Nephron progenitor cell (in vitro differentiated cells): ENCODE data around the gene KLK15.

ENCODE experiments used
- DNase-seq: peaks from one replicate; pipeline ENCODE4 v3.0.0; 2021
- H3K27ac Mint-ChIP-seq: 2 replicates; pipeline ENCODE4 v1.8.0; 2021; ENCODE audit warnings: mild to moderate bottlenecking, moderate library complexity, mixed read lengths
- H3K27me3 Mint-ChIP-seq: 2 replicates; pipeline ENCODE4 v1.8.0; 2021; ENCODE audit warnings: mild to moderate bottlenecking, low read depth, mixed read lengths; ENCODE audit not compliant: poor library complexity
- H3K36me3 Mint-ChIP-seq: 2 replicates; pipeline ENCODE4 v1.8.0; 2021; ENCODE audit warnings: low read depth, mixed read lengths
- H3K4me1 Mint-ChIP-seq: 2 replicates; pipeline ENCODE4 v1.8.0; 2021; ENCODE audit warnings: mixed read lengths
- H3K4me3 Mint-ChIP-seq: 2 replicates; pipeline ENCODE4 v1.8.0; 2021; ENCODE audit warnings: mild to moderate bottlenecking, moderate library complexity, mixed read lengths
- H3K9me3 Mint-ChIP-seq: 2 replicates; pipeline ENCODE4 v1.8.0; 2021; ENCODE audit warnings: mild to moderate bottlenecking, moderate library complexity, mixed read lengths
- TF ChIP-seq, protein P1 (sequence below): fragments of 200-600 bp; sonication (generic); IDR thresholded peaks from 2 replicates; pipeline ENCODE4 v1.5.0; 2021; ENCODE audit warnings: antibody characterized with exemption

KLK15 gene

DNA sequence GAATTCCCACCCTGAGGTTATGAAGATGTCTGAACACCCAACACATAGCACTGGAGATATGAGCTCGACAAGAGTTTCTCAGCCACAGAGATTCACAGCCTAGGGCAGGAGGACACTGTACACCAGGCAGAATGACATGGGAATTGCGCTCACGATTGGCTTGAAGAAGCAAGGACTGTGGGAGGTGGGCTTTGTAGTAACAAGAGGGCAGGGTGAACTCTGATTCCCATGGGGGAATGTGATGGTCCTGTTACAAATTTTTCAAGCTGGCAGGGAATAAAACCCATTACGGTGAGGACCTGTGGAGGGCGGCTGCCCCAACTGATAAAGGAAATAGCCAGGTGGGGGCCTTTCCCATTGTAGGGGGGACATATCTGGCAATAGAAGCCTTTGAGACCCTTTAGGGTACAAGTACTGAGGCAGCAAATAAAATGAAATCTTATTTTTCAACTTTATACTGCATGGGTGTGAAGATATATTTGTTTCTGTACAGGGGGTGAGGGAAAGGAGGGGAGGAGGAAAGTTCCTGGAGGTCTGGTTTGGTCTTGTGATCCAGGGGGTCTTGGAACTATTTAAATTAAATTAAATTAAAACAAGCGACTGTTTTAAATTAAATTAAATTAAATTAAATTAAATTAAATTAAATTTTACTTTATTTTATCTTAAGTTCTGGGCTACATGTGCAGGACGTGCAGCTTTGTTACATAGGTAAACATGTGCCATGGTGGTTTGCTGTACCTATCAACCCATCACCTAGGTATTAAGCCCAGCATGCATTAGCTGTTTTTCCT, 28.3 kb upstream of the KLK15 start:
- Mint-ChIP-seq H3K9me3 (no peaks in the 10 kb centered on the region), H3K36me3 (no peaks in the 10 kb centered on the region), H3K27me3 (peaks cover 84% of the 10 kb centered on the region), H3K4me1 (peaks cover 6% of the 10 kb centered on the region), H3K27ac (no peak overlapping the region), H3K4me3 (no peak overlapping the region)
- DNase-seq = no peak
- TF ChIP-seq, protein P1, sequence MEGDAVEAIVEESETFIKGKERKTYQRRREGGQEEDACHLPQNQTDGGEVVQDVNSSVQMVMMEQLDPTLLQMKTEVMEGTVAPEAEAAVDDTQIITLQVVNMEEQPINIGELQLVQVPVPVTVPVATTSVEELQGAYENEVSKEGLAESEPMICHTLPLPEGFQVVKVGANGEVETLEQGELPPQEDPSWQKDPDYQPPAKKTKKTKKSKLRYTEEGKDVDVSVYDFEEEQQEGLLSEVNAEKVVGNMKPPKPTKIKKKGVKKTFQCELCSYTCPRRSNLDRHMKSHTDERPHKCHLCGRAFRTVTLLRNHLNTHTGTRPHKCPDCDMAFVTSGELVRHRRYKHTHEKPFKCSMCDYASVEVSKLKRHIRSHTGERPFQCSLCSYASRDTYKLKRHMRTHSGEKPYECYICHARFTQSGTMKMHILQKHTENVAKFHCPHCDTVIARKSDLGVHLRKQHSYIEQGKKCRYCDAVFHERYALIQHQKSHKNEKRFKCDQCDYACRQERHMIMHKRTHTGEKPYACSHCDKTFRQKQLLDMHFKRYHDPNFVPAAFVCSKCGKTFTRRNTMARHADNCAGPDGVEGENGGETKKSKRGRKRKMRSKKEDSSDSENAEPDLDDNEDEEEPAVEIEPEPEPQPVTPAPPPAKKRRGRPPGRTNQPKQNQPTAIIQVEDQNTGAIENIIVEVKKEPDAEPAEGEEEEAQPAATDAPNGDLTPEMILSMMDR = no peak

DNA sequence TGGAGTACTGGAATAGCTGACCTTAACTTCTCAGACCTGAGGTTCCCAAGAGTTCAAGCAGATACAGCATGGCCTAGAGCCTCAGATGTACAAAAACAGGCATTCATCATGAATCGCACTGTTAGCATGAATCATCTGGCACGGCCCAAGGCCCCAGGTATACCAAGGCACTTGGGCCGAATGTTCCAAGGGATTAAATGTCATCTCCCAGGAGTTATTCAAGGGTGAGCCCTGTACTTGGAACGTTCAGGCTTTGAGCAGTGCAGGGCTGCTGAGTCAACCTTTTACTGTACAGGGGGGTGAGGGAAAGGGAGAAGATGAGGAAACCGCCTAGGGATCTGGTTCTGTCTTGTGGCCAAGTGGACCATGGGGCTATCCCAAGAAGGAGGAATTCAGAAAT, 27.6 kb upstream of the KLK15 start:
- Mint-ChIP-seq H3K27me3 (peaks cover 84% of the 10 kb centered on the region), H3K4me1 (peaks cover 6% of the 10 kb centered on the region), H3K27ac (no peak overlapping the region), H3K36me3 (no peaks in the 10 kb centered on the region), H3K9me3 (no peaks in the 10 kb centered on the region), H3K4me3 (no peak overlapping the region)
- no peak for DNase-seq
- TF ChIP-seq, protein P1 = no peak

DNA sequence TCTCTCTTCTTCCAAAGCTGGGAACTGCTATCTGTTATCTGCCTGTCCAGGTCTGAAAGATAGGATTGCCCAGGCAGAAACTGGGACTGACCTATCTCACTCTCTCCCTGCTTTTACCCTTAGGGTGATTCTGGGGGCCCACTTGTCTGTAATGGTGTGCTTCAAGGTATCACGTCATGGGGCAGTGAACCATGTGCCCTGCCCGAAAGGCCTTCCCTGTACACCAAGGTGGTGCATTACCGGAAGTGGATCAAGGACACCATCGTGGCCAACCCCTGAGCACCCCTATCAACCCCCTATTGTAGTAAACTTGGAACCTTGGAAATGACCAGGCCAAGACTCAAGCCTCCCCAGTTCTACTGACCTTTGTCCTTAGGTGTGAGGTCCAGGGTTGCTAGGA, 26.5 kb upstream of the KLK15 start:
- H3K4me1 Mint-ChIP-seq = peaks cover 6% of the 10 kb centered on the region
- peaks cover 87% of the 10 kb centered on the region for H3K27me3 Mint-ChIP-seq
- DNase-seq = no peak
- no peaks in the 10 kb centered on the region for H3K36me3 Mint-ChIP-seq
- H3K4me3 Mint-ChIP-seq = no peak overlapping the region
- H3K27ac Mint-ChIP-seq = no peak overlapping the region
- H3K9me3 Mint-ChIP-seq = no peaks in the 10 kb centered on the region
- TF ChIP-seq, protein P1 = no peak

DNA sequence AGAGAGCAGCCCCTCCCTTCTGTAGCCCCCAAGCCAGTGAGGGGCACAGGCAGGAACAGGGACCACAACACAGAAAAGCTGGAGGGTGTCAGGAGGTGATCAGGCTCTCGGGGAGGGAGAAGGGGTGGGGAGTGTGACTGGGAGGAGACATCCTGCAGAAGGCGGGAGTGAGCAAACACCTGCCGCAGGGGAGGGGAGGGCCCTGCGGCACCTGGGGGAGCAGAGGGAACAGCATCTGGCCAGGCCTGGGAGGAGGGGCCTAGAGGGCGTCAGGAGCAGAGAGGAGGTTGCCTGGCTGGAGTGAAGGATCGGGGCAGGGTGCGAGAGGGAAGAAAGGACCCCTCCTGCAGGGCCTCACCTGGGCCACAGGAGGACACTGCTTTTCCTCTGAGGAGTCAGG, 25.5 kb upstream of the KLK15 start:
- no peaks in the 10 kb centered on the region for H3K36me3 Mint-ChIP-seq
- peak overlapping the region; percentile 53 for H3K27ac Mint-ChIP-seq
- no peaks in the 10 kb centered on the region for H3K9me3 Mint-ChIP-seq
- no peak overlapping the region for H3K4me3 Mint-ChIP-seq
- DNase-seq = no peak
- H3K27me3 Mint-ChIP-seq = peaks cover 89% of the 10 kb centered on the region
- TF ChIP-seq, protein P1 = no peak
- peaks cover 6% of the 10 kb centered on the region for H3K4me1 Mint-ChIP-seq

DNA sequence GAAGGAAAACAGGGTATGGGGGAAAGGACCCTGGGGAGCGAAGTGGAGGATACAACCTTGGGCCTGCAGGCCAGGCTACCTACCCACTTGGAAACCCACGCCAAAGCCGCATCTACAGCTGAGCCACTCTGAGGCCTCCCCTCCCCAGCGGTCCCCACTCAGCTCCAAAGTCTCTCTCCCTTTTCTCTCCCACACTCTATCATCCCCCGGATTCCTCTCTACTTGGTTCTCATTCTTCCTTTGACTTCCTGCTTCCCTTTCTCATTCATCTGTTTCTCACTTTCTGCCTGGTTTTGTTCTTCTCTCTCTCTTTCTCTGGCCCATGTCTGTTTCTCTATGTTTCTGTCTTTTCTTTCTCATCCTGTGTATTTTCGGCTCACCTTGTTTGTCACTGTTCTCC, 24.0 kb upstream of the KLK15 start:
- Mint-ChIP-seq H3K36me3 (no peaks in the 10 kb centered on the region), H3K4me1 (peaks cover 6% of the 10 kb centered on the region), H3K27ac (peak overlapping the region; percentile 3), H3K4me3 (no peak overlapping the region), H3K9me3 (no peaks in the 10 kb centered on the region), H3K27me3 (peaks cover 85% of the 10 kb centered on the region)
- TF ChIP-seq, protein P1 = no peak
- no peak for DNase-seq
